GM18867 (cell line): ENCODE data around the gene TFB1M.

Experiments
- ATAC-seq: cut with Tn5 transposase; IDR thresholded peaks from one replicate; pipeline ENCODE4 v1.9.1; 2021; ENCODE audit warnings: mild to moderate bottlenecking, moderate library complexity; ENCODE audit not compliant: unreplicated experiment

TFB1M gene

DNA sequence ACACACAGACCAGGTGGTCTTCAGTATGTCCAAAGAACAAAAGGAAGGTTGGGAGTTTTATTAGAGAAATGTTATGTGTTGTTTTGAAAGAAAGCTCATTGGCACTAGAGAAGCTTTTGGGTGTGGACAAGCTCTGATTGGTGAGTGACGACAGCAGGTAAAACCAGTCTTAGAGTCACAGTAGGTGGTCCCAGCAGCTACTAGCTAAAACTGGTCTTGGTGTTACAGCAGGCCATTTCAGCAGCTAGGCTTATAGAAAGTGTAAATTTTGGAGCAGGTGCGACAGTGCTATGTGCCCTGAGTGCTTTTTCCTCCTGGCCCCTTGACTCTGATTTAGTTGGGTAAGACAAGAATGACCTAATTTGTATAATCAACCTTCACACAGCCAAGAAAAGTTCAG lies 46.9 kb downstream of the TFB1M start:
- ATAC-seq, result no peak

DNA sequence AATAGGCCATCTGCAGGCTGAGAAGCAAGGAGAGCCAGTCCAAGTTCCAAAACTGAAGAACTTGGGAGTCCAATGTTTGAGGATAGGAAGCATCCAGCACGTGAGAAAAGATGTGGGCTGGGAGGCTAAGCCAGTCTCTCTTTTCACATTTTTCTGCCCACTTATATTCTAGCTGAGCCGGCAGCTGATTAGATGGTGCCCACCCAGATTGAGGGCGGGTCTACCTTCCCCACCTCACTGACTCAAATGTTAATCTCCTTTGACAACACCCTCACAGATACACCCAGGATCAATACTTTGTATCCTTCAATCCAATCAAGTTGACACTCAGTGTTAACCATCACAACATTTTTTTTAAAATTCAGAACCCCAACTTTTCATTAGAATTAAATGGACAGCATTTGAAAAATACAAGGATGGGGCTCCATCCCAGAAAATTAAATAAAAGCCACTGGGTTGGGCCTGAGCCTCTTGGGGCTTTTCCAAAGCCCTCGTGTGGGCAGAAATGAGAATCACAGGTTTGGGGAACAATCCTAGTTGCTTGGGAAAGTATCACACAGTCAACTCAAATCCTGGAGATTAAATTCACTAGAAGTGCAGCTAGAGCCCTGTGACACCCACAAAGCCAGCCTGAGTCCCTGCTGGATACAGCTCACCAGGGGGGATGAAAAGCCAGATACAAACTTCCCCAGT lies 48.3 kb downstream of the TFB1M start:
- no peak for ATAC-seq

DNA sequence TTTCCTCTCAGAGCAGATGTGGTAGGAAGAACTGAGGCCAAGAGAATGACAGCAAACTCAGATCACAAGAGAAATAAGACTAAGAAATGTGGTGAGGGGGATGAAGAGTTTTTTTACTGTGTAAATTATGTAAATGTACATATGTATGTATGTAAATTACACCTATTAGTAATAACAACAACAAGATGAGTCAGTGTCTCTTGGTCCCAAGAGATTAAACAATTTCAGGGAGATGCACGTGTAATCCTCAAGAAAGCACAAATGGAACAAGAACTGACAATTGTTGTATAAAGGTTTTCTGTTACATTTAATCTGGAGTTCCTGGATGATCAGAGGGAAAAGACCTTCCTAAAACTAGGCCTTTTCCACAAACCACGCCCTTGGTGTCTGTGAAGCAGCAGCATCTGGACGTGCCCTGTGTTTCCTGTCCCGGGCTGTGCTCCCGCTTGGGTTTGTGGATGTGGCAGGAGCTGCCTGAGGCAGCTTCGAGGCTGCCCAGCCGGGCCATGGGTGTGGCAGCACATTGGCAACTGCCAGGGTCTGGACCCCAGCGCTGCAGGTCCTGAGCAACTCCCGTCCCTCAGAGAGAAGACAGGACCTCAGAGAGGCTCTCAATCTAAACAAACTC lies 49.5 kb downstream of the TFB1M start:
- ATAC-seq, result no peak

DNA sequence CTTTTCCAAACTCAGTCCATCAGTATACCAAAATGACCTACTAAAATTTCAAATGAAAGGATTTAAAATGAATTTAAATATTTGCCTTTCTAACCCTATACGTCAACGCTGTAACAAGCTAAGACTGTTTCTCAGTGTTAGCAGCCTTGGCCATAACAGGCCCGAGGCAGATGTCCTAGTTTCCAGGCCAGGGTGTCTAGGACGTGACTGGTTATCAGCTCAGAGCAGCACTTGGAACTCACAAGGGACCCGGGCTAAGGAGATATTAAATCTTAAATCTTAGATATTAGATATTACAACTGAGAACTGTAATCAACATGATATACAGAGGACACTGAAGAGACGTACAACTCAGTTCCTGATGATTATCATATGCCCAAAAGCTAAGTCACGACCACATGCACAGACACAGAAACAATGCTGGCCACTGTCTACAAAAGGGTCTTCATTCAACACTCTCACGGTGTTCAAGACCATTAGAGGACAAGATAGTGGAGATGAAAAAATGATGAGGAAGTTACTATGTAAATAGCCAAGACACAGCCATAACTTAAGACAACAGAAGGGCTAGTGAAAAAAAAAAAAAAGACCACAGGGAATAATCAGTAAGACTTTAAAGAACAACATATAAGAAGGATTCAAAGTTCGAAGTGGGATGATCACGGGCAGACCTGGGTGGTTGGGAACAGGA lies 50.8 kb downstream of the TFB1M start, which contains the start of gene CLDN20:
Gene CLDN20 (plus strand): TSS at position 641 of the 691 bp plus-strand sequence. CDS start 11,707 bp downstream, outside the sequence.
- no peak for ATAC-seq

DNA sequence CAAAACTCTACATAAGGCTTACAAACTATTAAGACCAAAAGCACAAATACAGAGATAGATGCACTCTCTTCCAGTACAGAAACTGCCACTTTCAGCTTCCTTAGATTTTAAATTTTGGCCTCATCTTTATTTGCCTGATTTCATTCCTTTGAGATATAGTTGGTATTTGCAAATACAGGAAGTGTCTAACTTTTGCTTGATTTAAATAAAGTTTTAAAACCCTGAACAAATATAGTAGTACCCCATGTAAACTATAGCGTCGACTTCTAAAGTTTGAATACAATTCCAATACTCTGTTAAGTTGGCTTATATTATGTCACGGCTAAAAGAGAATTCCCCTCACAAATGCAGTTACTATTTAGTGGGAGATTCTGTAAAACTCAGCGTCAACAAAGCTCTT lies 51.6 kb downstream of the TFB1M start:
- ATAC-seq, result no peak

DNA sequence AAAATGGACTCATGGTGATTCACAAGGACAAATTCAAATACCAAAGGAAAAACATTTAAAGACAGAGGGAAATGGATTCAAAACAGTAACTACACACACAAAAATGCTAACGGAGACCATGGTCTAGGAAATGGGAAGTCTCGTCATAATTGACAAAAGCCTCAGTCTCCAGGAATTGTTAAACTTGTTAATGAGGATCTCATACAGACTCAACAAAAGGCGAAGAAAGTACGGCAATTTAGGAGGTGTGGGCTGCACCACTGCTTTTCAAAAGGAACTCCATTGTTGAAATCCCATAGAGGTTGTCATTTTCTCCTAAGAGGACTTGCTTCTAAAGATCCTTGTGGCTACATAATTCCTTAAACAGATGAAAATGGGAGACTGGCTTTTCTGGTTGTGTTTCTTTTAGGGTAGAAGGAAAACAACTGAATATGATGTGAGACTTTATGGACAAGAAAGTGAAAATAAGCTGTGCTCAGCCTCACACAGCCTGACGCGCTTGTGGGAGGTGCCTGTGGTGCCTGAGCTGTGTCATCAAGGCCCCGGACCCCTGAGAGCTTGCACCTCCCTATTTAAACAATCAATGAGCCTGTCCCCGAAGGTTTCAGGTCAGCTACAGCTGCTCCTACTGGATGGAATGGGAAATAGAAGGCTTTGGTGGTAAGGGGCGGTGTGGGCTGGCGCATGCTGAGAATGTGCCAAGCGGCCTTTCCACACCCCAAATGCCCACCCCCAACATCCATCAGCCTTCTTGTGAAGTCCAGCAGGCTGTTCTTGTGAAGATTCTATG lies 53.0 kb downstream of the TFB1M start:
- peak; percentile 58 for ATAC-seq

DNA sequence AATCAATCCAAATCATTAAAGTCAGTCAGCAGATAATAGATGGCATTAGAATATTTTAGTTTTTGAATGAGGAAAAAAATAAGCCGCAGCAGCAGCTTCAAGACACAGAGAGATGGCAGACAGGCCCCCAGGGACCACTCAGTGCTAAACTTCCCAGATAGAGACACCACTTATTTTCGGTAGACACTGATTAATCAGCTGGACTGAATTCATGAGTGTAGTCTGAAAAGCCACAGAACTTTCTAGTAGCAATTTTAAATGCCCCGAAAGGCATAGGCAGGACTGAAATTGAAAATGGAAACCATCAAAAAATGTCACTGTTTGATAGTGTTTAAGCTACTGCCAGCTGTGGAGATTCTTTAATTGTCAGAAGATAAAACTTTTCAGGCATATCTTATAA lies 53.6 kb downstream of the TFB1M start:
- ATAC-seq, result peak; percentile 78

DNA sequence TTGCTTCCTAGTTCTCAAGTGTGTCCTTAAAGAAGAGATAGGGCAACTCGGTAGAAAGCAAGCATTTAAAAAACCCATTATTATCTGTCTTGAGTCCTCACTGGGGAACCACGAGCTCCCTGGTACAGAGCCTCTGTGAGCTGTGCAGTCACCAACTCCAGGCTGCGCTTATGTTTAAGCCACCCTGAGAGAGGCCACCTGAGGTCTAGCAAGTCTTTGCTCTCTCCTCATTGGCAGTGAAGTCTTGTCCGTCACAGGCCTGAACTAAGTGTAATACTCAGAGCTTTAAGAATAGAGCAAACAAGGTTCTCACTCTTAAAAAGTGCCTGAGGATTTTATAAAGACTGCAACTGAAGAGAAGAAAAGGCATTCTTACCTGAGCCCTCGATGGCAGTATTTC lies 54.4 kb downstream of the TFB1M start:
- ATAC-seq, result no peak

DNA sequence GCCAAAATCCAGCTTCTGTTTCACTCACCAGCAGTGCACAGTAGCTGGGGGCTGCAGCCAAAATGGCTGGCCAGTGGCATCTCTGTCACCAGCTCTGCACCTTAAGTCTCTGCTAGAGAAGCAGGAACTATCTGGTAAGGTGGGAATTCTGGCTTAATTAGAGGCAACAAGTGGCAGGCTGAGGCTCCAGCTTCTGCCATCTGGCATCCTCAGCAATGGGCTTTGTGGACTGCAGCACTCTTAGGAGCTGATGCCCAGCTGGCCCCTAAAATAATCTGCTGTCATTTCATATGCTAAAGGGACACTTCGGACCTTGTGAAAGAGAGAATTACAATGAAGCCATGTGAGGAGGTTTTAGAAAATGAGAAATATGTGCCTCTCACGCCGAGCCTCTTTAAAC lies 55.1 kb downstream of the TFB1M start:
- ATAC-seq, result no peak

DNA sequence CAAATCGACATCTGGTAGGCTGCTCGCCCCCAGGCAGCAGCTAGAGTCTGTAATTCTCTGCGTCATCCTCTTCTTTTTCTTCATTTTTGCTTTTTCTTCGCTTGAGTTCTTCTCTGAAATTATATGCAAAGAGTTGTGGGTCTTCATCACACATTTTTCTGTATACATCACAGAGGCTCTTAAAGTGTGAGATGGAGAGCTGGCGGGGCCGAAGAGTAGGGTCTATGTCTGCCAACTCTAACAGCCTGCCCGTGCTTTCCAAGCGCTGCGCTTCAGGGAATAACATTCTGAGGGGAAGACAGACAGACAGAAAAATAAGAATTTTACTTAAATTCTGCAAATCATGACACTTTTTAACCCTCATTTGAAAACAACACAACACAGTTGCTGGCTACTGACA lies 56.5 kb downstream of the TFB1M start:
- no peak for ATAC-seq

DNA sequence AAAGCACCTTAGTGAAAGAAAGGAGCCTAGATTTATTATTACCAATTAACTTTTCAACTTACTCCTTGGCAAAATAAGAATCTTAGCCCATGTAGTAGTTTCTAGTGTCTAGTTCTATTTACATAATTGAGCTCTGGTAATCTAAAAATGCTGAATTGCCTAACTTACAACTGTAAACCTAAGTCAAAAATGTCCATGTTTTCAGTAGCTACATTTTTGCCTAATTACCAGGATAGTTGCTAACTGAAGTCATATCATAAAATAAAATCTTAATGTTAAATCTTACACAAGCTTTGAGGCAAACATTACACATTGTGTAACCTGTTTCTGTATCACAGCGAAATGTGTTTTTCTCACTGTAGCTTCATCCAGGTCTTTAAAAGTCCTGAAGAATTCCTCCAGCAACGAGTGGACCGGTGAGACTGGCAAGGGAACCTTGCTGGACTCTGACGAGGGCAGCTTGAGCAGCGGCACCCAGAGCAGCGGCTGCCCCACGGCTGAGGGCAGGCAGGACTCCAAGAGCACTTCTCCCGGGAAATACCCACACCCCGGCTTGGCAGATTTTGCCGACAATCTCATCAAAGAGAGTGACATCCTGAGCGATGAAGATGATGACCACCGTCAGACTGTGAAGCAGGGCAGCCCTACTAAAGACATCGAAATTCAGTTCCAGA lies 58.0 kb downstream of the TFB1M start:
- ATAC-seq, result no peak

DNA sequence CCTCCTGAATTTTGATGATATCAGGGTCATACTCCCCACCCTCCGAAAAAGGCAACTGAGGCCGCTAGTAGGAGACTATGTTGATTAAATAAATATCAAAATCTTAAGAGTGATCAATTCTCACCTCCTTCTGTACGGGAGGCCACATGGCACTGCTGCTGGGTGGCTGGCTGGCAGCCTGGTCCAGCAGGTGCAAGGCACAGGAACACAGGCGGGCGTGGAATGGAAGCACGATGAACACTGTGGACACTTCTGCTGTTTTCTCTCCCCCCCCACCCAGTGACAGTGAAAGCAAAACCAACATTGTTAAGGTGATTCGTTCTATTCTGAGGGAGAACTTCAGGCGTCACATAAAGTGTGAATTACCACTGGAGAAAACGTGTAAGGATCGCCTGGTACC lies 60.1 kb downstream of the TFB1M start:
- no peak for ATAC-seq

DNA sequence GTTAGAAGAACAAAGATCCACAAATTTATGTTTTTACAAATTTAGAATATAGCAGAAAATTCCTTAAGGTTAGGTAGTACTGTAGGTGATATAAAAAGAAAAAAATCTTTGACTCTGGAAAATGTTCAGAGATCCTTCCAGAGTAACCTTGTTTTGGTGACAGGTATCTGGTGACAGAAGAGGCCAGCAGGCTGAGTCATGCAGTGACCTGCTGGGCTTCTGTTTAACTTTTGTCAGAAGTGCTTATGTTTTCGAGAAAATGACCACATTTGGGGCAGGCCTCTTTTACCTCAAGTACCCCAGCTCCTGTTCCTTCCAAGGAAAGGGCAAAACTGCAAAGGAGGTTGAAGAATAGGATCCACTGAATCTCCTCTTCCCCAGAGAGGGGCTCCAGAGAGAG lies 60.9 kb downstream of the TFB1M start:
- ATAC-seq, result no peak

DNA sequence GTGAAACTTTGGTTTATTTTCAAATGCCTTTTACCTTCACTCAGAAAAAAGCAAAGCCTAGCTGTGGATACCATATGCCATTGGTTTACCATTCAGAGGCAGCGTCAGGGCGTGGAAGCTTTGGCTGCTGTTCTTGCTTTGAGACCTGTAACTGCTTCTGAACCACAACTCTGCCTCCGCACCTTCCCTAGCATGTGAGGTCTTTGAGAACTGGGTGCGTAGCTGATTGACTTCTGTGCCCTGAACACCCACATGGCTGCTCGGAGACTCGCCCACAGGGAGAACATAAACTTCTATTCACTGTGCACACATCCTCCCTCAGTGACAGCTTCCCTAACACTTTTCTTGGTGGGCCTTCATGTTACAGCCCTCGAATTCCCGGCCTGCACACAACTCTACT lies 61.7 kb downstream of the TFB1M start:
- no peak for ATAC-seq

DNA sequence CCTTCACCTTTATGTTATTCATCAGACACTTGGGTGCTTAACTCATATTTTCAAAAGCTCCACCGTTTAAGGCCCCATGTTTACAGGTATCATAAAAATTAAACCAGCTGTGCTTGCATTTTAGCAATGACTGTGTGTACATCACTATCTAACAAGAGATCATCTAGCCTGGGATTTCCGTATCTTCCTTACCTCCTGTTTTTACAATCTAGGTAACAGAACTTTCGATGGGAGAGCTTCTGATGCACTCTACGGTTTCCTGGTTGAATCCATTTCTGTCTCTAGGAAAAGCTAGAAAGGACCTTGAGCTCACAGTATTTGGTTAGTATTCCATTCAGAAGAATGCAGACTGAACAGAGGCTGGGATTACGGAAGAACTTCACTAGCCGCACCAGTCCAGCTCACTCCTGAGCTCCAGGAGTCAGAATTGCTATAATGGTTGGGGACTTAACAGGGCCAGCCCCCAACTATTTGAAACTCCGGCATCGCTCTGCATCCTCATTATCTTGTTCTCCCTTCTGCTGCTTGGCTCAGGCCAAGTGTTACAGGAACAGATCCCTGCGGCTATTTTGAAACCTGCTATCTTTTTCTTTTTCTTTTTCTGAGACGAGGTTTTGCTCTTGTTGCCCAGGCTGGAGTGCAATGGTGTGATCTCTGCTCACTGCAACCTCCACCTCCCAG lies 63.4 kb downstream of the TFB1M start:
- ATAC-seq, result no peak

DNA sequence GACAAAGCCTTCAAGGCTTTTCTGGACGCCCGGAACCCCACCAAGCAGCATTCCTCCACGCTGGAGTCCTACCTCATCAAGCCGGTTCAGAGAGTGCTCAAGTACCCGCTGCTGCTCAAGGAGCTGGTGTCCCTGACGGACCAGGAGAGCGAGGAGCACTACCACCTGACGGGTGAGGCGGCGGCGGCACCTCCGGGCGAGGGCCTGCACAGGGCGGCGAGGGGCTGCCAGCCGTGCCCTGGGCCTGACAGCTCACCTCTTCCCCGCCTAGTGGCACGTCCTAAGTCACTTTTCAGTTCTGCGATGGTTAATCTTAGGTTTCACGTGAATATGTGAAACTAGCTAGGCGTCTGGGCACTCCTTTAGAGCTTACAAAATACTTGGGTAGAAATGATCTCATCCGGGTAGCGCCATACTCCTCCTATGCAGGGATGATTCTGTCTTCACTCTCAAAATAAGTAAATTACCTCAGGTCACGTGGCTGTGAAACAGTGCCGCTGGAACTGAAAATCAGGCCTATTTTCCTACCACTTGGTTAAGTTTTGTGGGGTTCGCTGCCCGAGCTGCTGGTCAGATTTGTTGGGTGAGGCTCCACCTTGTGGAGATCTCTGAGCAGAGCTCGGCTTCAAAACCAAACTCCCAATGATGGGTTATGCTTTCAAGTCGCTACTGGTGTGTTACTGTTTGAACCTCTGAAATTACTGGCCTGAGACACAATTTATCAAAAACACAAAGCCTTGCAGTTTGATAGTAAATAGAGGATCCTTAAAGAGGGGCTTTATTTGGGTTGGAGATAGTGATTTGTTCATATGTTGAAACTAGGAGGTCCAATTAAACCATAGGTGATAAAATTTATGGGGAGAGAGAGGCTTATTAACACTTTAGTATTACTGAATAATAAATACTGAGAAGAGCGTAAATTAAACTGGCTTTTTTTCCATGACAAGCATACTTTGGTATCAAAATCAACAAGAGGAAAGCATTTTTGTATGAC lies 66.0 kb downstream of the TFB1M start:
- ATAC-seq, result peak; percentile 79

DNA sequence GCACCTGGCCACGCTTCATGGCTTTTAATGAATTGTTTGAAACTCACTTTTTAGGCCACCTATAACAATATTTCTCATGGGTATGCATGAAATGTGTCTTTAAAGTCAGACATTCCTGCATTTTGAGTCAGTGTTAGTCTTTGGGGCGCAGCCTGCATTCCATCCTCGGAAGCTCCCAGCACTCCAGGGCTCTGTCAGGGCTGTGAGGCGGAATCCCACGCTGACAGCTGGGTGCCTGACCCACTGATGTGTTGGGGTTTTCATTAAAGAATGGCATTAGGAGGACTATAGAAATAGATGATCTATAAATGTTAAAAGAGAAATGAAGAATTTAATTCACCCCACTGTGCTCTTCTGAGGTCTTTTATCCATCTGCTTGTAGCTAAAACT lies 66.7 kb downstream of the TFB1M start:
- no peak for ATAC-seq

DNA sequence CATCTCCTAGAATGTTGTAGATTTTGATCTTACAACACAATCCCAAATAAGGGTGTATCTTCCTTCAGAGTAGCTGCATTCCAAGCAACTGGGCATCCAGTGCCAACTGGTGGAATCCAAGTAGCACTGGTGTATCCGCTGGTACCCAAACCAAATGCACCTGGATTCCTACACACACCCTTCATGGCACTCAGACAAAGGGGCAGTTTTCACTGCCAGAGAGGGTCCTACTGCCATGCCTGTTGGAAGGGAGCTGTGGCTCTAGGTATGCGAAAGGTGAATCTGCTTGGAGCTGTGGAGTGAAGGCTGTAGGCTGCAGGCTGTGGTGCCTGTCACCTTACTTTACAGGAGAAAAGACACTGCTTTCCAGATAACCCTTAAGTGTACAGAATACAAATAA lies 67.5 kb downstream of the TFB1M start:
- no peak for ATAC-seq

DNA sequence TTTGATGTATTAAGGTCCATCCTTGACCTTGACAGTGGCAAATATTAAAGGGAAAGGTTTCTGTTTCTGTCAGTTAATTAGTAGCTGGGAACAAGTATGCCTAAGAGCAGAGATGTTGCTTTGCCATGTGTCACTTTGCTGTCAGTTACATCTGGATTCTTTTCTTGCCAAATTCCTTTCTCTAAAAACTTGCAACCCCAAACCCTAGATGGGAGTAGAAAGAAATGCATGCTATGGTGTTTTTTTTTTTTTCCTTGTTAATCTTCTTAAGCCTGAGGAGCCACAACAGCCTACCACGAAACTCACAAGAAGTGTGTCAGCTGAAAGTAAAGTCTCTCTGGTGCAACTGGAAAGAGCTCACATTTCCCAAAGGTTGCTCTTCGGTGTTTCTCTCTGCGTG lies 68.5 kb downstream of the TFB1M start:
- no peak for ATAC-seq
